GM12873 (cell line): Measurements from ENCODE around the gene SLC66A2.

ENCODE experiments used
- TF ChIP-seq, protein P1 (sequence below): IDR thresholded peaks from 2 replicates; pipeline ENCODE4 v1.5.1; 2012; ENCODE audit warnings: low read depth, mild to moderate bottlenecking, moderate library complexity, low read length, control low read depth; ENCODE audit not compliant: insufficient read depth; ENCODE audit errors: missing control alignments

SLC66A2 gene

GRCh38 chr18:79926306-79926705 is 25.1 kb downstream of the SLC66A2 start:
- TF ChIP-seq, protein P1, sequence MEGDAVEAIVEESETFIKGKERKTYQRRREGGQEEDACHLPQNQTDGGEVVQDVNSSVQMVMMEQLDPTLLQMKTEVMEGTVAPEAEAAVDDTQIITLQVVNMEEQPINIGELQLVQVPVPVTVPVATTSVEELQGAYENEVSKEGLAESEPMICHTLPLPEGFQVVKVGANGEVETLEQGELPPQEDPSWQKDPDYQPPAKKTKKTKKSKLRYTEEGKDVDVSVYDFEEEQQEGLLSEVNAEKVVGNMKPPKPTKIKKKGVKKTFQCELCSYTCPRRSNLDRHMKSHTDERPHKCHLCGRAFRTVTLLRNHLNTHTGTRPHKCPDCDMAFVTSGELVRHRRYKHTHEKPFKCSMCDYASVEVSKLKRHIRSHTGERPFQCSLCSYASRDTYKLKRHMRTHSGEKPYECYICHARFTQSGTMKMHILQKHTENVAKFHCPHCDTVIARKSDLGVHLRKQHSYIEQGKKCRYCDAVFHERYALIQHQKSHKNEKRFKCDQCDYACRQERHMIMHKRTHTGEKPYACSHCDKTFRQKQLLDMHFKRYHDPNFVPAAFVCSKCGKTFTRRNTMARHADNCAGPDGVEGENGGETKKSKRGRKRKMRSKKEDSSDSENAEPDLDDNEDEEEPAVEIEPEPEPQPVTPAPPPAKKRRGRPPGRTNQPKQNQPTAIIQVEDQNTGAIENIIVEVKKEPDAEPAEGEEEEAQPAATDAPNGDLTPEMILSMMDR: no peak

- TF ChIP-seq, protein P1: no peak
These were observed 26.4 kb downstream of the SLC66A2 start for GRCh38 chr18:79924814-79925731.

DNA sequence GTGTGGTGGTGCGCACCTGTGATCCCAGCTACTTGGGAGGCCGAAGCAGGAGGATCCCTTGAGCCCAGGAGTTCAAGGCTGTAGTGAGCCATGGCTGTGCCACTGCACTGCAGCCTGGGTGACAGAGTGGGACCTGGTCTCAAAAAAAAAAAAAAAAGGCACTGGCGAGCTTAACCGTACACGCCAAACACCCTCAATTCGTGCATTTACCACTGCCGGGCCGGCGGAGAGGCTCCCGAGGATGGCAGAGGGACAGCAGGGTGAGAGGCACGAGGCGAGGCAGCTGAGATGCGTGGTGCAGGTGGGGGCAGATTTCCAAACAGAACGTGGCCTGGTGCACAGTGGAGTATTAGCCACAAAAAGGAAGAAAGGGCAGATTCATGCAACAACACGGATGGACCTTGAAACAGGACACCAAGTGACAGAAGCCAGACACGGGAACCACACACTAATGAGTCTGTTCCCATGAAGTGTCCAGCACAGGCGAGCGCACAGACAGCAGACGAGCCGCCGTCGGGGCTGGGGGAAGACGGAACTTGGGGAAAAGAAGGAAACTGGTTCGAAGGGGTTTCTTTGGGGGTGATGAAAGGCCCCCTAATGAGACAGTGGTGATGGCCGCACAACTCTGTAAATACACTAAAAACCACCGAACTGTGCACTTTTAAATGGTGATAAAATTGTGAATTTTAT is 27.4 kb downstream of the SLC66A2 start:
- TF ChIP-seq, protein P1: no peak

GRCh38 chr18:79922971-79923411 is 28.5 kb downstream of the SLC66A2 start:
- TF ChIP-seq, protein P1: no peak

- TF ChIP-seq, protein P1: no peak
These were observed 29.2 kb downstream of the SLC66A2 start for GRCh38 chr18:79921984-79922965.

GRCh38 chr18:79919089-79919488 is 32.4 kb downstream of the SLC66A2 start:
- TF ChIP-seq, protein P1: no peak
